Esophagus mucosa (tissue), 1 donor: ENCODE results near the gene HDAC3. TPM values are rescaled to one million over a fixed set of nuclear protein-coding genes. Genes with fewer than 3 reads are reported as not detected.

Experiments
- ATAC-seq: fragments of 200-7000 bp; cut with Tn5 transposase; one replicate; pipeline ENCODE4 v1.9.1; 2020
- total RNA-seq: library from RNA; stranded (reverse); gene quantifications from one replicate; pipeline ENCODE4 v1.2.4, GENCODE V29; 2023
- donor health status: DM: yes; HTN: yes; CAD: no.

HDAC3 gene
- total RNA-seq, 1 donor from 2014 or later, result 48.2 TPM

GRCh38 chr5:141657937-141658545 is 21.4 kb upstream of the HDAC3 start:
- ATAC-seq, result no peak

GRCh38 chr5:141657404-141657803 is 20.8 kb upstream of the HDAC3 start:
- no peak for ATAC-seq

GRCh38 chr5:141656396-141656795 is 19.7 kb upstream of the HDAC3 start:
- ATAC-seq, result no peak

DNA sequence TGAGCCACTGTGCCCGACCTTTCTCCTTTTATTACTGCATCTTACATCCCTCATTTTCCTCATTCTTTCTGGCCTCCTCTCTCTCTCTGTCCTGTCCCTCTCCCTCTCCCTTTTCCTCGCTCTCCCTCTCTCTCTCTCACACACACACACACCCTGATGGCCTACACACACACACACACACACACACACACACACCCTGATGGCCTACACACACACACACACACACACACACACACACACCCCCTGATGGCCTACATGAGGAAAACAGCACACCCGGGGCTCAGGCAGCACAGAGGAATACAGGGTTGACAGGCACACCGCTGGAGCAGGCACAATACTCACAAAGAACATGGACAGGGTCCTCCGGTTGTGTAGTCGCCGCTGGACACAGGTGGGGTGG is 18.4 kb upstream of the HDAC3 start:
- ATAC-seq, result no peak

DNA sequence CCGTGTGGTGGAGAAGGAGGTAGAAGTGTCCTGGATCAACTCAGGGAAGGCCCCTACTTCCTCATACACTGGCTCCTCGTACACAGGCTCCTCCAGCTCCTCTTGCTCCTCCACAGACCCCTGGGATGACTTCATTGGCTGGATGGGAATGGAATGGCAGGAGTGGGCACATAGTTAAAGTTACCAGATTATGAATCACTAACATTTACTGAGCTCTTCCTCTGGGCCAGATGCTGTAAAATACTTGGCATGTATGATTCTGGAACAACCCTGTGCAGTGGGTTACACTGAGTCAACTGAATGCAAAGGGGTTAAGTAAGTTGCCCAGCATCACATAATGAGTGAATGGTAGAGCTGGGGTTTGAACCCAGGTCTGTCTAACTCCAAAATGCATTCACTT is 17.6 kb upstream of the HDAC3 start:
- no peak for ATAC-seq

- peak; percentile 27 for ATAC-seq
Observed at GRCh38 chr5:141651728-141652105, 15.1 kb upstream of the HDAC3 start.

DNA sequence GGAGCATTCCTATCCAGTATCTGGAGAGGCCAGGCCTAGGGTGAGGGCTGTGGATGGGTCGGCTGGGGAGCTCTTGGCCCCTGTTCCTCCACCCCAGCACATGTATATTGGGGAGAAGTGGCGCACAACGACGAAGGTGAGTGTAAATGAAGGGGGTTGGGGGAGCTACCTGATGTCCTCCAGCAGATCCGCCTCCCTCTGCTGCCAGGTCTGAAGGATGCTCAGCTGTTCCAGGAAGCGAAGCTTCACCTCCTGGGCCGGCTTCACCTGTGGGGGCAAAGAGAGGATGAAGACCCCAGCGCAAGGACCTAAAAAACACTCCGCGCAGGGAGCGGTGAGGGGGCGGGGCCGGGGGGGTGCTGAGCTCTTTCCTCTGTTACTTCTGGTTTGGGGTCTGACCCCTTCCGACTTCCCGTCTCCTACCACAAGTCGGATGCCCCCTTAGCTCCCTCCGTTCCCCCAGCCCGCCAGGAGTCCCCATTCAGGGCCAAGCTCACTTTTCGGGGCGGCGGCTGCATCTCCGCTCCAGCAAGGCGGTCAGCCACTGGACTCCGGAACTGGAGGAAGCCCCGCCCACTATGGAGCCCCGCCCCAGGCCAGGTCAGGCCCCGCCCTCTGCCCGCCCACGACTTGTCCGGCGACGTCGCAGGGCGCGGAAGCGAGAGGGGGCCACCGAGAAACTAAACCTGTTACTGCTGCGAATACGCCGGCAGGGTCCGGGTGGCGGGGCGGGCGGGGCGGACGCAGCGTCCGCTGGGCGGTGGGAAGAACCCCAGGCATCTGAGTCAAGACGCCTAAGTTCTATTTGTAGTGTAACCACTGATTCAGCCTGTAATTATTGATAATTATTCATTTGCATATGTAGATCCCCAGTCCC is 14.4 kb upstream of the HDAC3 start, which contains the start of gene FCHSD1:
TSS of gene FCHSD1 (minus strand) at position 568 of the 877 bp plus-strand sequence. CDS start at position 518, 50 bp downstream.
- peak; percentile 90 for ATAC-seq

DNA sequence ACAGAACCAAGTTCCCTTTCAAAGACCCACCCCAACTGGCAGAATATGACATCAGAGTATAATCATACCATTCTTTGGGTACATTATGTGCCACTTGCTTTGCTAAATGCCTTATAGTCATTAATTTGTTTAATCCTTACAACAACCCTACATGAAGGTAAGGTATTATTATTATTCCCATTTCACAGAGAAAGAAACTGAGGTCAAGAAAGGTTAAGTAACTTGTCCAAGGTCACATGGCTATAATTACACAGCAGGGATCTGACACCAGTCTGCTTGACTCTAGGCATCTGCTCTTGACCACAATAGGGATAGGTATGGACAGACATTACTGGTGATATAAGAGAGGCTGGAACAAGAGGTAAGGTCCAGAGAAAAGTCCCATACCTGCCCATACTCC is 13.3 kb upstream of the HDAC3 start:
- ATAC-seq, result no peak

- ATAC-seq, result no peak
Observed at GRCh38 chr5:141649056-141649688, 12.5 kb upstream of the HDAC3 start.

- ATAC-seq, result no peak
Observed at GRCh38 chr5:141647851-141648250, 11.2 kb upstream of the HDAC3 start.

GRCh38 chr5:141647242-141647641 is 10.6 kb upstream of the HDAC3 start:
- no peak for ATAC-seq

DNA sequence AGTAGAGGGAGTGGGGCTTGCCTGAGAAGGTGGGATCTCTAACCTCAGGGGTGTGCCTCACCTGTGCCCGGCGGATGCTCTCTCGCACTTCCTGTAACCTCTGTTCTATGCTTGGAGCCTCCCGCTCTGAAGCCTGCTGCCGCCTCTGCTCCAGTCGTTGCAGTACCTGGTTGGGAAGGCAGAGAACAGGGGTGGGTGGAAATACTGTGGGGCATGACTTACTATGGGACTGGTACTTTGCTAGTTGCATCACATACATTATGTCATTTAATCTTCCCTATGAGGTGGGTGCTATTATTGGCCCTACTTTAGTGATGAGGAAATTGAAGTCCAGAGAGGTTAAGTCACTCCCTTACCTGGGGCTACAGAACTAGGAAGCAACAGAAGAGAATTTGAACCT is 9.4 kb upstream of the HDAC3 start:
- peak; percentile 34 for ATAC-seq

DNA sequence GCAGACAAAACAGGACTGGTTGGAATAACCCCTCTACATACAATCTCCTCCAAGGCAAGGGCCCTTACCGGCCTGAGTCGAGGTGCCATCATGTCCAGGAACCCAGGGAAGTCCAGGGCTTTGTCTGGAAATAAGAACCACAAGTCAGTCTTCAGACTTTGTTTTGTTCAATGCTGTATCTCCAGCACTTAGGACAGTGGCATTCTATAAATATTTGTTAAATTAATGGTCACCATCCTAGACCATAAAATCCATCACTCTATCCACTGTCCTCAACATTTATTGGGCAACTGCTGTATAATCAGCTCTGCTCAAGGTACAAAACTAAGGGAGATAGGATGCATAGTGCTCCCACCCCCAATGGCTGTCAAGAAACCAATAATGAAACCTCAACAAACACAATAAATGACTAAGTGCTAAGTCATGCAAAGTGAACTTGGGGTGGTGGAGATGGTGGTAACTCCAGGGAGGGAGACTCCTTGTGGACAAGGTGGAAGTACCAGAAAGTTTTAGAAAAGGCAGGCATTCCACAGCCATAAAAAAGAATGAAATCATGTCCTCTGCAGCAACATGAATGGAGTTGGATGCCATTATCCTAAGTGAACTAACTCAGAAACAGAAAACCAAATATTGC is 5.1 kb upstream of the HDAC3 start:
- no peak for ATAC-seq

- no peak for ATAC-seq
Observed at GRCh38 chr5:141640698-141641097, 4.0 kb upstream of the HDAC3 start.

GRCh38 chr5:141640051-141640415 is 3.4 kb upstream of the HDAC3 start:
- ATAC-seq, result no peak

- ATAC-seq, result no peak
Observed at GRCh38 chr5:141639357-141640050, 2.9 kb upstream of the HDAC3 start.

GRCh38 chr5:141638771-141639170 is 2.1 kb upstream of the HDAC3 start:
- no peak for ATAC-seq

GRCh38 chr5:141637767-141638419 is 1.2 kb upstream of the HDAC3 start:
- peak; percentile 35 for ATAC-seq

DNA sequence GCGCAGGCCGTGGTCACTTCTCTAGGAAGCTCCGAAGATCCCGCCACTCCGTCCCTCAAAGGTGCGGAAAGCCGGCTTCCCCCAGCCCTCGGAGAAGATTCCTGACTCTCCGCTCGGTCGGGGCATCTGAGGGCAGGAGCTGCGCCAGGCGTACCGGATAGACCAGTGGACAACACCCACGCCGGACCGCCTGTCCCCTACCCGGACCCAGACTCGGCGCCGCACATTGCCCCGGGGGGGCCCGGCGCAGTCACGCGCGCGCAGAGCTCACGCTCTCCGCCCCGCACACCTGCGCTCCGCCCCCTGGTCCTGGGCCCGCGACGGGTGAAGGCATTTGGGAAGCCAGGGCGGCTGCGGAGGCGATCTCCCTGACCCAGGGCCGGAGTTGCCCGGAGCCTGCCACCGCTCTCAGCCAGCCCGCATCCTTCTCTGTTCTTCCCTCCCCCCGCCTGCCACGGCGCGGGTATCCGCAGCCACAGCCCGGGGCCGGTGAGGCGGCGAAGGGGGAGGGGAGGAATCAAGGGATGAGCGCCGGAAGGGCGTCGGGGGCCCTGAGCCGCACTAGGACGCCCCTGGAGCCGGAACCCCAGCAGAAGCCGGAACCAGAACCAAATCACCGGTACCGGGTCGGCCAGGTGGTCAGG is 596 bp upstream of the HDAC3 start:
- ATAC-seq, result peak; percentile 42

DNA sequence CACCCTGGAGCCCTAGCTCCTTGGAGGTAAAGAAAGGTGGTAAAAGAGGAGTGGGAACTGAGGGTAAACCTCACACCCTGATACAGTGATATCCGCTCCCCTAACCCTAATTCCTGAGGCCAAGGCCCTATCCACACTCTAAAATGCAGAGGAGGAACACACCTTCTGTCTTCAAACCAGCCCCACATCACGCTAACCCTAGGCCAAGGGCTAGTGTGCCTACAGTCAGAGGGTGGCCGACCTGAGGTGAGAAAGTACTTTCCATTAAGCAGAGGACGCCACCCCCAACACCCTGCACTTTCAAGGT is 590 bp downstream of the HDAC3 start:
- ATAC-seq, result no peak

- ATAC-seq, result no peak
Observed at GRCh38 chr5:141635646-141636045, 1.0 kb downstream of the HDAC3 start.

- no peak for ATAC-seq
Observed at GRCh38 chr5:141634720-141635119, 1.9 kb downstream of the HDAC3 start.
